Mucosa of descending colon (tissue), 3 donors: ENCODE measurements around the gene CLIC3. TPM values are rescaled to one million over a fixed set of nuclear protein-coding genes. Genes with fewer than 3 reads are reported as not detected.

Source experiments
- ATAC-seq: fragments of 200-7000 bp; cut with Tn5 transposase; one replicate; pipeline ENCODE4 v1.9.1; 2020; ENCODE audit warnings: mild to moderate bottlenecking, moderate library complexity
- DNase-seq, 3 donors: peaks; one replicate each; pipeline ENCODE4 v3.0.0-alpha.2; 2020
- H3K36me3 ChIP-seq: fragments of 200-600 bp; one replicate; pipeline ENCODE4 v1.8.0; 2021; ENCODE audit warnings: low read depth, mild to moderate bottlenecking
- H3K4me1 ChIP-seq: fragments of 200-600 bp; one replicate; pipeline ENCODE4 v1.8.0; 2021; ENCODE audit warnings: low read depth, mild to moderate bottlenecking
- H3K4me3 ChIP-seq: fragments of 200-600 bp; one replicate; pipeline ENCODE4 v1.8.0; 2021; ENCODE audit warnings: mild to moderate bottlenecking
- H3K9me3 ChIP-seq: fragments of 200-600 bp; one replicate; pipeline ENCODE4 v1.8.0; 2021; ENCODE audit warnings: mild to moderate bottlenecking
- intact Hi-C, 2 donors: fragments of 100-400 bp; cut with DNase I in 1 of 2; cut with micrococcal nuclease in 1 of 2; formaldehyde crosslinking; loops; one replicate each; pipeline versions ENCODE4 v1.11.0 to v1.11.1; 2022; cut with DNase I, micrococcal nuclease
- total RNA-seq, 3 donors: library from RNA; stranded (reverse); fragmentation: NEBNext Ultra II Directional in 2 of 3; extraction: Animal tissue kit (Norgen Biotek cat#: 25700) in 2 of 3; gene quantifications; one replicate each; pipeline versions ENCODE4 v1.2.1 to v1.2.4, GENCODE V29; 2021 to 2023
- TF ChIP-seq, protein P1 (sequence below): fragments of 200-600 bp; IDR thresholded peaks from one replicate; pipeline ENCODE4 v1.8.0; 2022; ENCODE audit warnings: antibody characterized with exemption, mild to moderate bottlenecking
- donor health status: DM: no; HTN: no; CAD: no; lungs with moderate emphysema.
- donor health status: DM: no; HTN: no; CAD: no.
- donor health status: DM: no; HTN: yes; CAD: no.

The CLIC3 gene
- total RNA-seq, 3 donors from 2014 or later: 0.82 to 1.9 (median 0.99) TPM

- ATAC-seq: no peak
- no peaks in the 10 kb centered on the region for H3K9me3 ChIP-seq
- intact Hi-C loops: loop anchor here in 1 of 2 donors (5.0 kb wide), 1 partner anchor 240 kb away; no protein-coding TSS in a partner anchor
- no peaks in the 10 kb centered on the region for H3K36me3 ChIP-seq
- peaks cover 54% of the 10 kb centered on the region for H3K4me1 ChIP-seq
- no peak for DNase-seq
- no peak overlapping the region for H3K4me3 ChIP-seq
- TF ChIP-seq, protein P1, sequence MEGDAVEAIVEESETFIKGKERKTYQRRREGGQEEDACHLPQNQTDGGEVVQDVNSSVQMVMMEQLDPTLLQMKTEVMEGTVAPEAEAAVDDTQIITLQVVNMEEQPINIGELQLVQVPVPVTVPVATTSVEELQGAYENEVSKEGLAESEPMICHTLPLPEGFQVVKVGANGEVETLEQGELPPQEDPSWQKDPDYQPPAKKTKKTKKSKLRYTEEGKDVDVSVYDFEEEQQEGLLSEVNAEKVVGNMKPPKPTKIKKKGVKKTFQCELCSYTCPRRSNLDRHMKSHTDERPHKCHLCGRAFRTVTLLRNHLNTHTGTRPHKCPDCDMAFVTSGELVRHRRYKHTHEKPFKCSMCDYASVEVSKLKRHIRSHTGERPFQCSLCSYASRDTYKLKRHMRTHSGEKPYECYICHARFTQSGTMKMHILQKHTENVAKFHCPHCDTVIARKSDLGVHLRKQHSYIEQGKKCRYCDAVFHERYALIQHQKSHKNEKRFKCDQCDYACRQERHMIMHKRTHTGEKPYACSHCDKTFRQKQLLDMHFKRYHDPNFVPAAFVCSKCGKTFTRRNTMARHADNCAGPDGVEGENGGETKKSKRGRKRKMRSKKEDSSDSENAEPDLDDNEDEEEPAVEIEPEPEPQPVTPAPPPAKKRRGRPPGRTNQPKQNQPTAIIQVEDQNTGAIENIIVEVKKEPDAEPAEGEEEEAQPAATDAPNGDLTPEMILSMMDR: no peak
These were observed 30.5 kb upstream of the CLIC3 start for GRCh38 chr9:137026828-137027227.

- ATAC-seq (no peak), DNase-seq (no peak)
- no peak overlapping the region for H3K4me3 ChIP-seq
- intact Hi-C loops: loop anchor here in 1 of 2 donors (5.0 kb wide), 1 partner anchor 239 kb away; no protein-coding TSS in a partner anchor
- TF ChIP-seq, protein P1: no peak
- peaks cover 54% of the 10 kb centered on the region for H3K4me1 ChIP-seq
- H3K9me3 ChIP-seq: no peaks in the 10 kb centered on the region
- no peaks in the 10 kb centered on the region for H3K36me3 ChIP-seq
These were observed 30.0 kb upstream of the CLIC3 start for GRCh38 chr9:137026384-137026783.

- H3K36me3 ChIP-seq: no peaks in the 10 kb centered on the region
- H3K4me1 ChIP-seq: peaks cover 54% of the 10 kb centered on the region
- peak in 2 of 3 donors; percentile 54 to 83 for DNase-seq
- H3K9me3 ChIP-seq: no peaks in the 10 kb centered on the region
- TF ChIP-seq, protein P1: no peak
- peak; percentile 10 for ATAC-seq
- no peak overlapping the region for H3K4me3 ChIP-seq
- intact Hi-C loops: loop anchor here in 1 of 2 donors (5.0 kb wide), 1 partner anchor 238 kb away; no protein-coding TSS in a partner anchor
These were observed 29.2 kb upstream of the CLIC3 start for GRCh38 chr9:137025517-137025966.

- ATAC-seq (no peak), DNase-seq (no peak)
- intact Hi-C loops: no loop called here
- Histone ChIP-seq H3K36me3 (no peaks in the 10 kb centered on the region), H3K9me3 (no peaks in the 10 kb centered on the region), H3K4me1 (peaks cover 38% of the 10 kb centered on the region), H3K4me3 (no peak overlapping the region)
- TF ChIP-seq, protein P1: no peak
These were observed 27.2 kb upstream of the CLIC3 start for GRCh38 chr9:137023583-137023991.

DNA sequence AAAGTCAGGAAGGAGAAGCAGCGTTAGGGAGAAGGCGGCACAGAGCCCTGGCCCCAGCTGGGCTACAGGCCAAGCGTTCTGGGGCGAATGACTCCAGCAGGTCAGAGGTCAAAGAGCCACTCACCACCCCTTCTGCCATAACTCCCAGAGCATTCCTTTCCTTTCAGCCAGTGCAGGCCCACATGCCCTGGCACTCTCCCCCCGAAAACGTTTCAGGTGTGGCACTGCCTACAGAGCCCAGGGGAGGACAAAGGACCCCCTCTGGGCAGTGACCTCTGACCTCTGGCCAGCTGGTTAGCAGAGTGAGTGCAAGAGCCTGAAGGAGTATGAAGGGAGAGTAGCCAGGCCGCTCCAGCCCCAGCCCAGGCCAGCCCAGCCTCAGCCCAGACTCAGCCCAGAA is 26.8 kb upstream of the CLIC3 start:
- no peak for ATAC-seq
- DNase-seq: no peak
- Histone ChIP-seq H3K4me1 (peaks cover 36% of the 10 kb centered on the region), H3K4me3 (no peak overlapping the region), H3K36me3 (no peaks in the 10 kb centered on the region), H3K9me3 (no peaks in the 10 kb centered on the region)
- intact Hi-C loops: no loop called here
- TF ChIP-seq, protein P1: no peak

GRCh38 chr9:137022662-137023008 is 26.3 kb upstream of the CLIC3 start:
- intact Hi-C loops: no loop called here
- peaks cover 36% of the 10 kb centered on the region for H3K4me1 ChIP-seq
- ATAC-seq (peak; percentile 1), DNase-seq (no peak)
- H3K4me3 ChIP-seq: no peak overlapping the region
- no peaks in the 10 kb centered on the region for H3K36me3 ChIP-seq
- TF ChIP-seq, protein P1: no peak
- no peaks in the 10 kb centered on the region for H3K9me3 ChIP-seq
